ENCODE data around the gene MYT1. TPM values are rescaled to one million over a fixed set of nuclear protein-coding genes. Genes with fewer than 3 reads are reported as not detected.

The MYT1 gene
- total and polyA plus RNA-seq, 2 of the 13 experiments (the other 11 are each of a cell fraction or from before 2014, with no cell fraction given): 0.58 to 2.5 TPM

GRCh38 chr20:64222291-64222735 is 58.1 kb downstream of the MYT1 start (continued):
- TF ChIP-seq, protein P1, sequence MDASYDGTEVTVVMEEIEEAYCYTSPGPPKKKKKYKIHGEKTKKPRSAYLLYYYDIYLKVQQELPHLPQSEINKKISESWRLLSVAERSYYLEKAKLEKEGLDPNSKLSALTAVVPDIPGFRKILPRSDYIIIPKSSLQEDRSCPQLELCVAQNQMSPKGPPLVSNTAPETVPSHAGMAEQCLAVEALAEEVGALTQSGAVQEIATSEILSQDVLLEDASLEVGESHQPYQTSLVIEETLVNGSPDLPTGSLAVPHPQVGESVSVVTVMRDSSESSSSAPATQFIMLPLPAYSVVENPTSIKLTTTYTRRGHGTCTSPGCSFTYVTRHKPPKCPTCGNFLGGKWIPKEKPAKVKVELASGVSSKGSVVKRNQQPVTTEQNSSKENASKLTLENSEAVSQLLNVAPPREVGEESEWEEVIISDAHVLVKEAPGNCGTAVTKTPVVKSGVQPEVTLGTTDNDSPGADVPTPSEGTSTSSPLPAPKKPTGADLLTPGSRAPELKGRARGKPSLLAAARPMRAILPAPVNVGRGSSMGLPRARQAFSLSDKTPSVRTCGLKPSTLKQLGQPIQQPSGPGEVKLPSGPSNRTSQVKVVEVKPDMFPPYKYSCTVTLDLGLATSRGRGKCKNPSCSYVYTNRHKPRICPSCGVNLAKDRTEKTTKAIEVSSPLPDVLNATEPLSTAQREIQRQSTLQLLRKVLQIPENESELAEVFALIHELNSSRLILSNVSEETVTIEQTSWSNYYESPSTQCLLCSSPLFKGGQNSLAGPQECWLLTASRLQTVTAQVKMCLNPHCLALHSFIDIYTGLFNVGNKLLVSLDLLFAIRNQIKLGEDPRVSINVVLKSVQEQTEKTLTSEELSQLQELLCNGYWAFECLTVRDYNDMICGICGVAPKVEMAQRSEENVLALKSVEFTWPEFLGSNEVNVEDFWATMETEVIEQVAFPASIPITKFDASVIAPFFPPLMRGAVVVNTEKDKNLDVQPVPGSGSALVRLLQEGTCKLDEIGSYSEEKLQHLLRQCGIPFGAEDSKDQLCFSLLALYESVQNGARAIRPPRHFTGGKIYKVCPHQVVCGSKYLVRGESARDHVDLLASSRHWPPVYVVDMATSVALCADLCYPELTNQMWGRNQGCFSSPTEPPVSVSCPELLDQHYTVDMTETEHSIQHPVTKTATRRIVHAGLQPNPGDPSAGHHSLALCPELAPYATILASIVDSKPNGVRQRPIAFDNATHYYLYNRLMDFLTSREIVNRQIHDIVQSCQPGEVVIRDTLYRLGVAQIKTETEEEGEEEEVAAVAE (CRISPR knock-in tag; IDR thresholded peaks at IDR 0.05; ENCODE audit: borderline replicate concordance): no peak
- no peak for TF ChIP-seq HDAC6 (IDR thresholded peaks at IDR 0.05; ENCODE audit: low read depth, low read length)
- TF ChIP-seq ZBTB44 (CRISPR knock-in tag; IDR thresholded peaks at IDR 0.05): no peak
- no peak for TF ChIP-seq MYPOP (CRISPR knock-in tag; IDR thresholded peaks at IDR 0.05)
- peak; percentile 52 for TF ChIP-seq FOSL2 (CRISPR knock-in tag; IDR thresholded peaks at IDR 0.05)
- TF ChIP-seq ZSCAN31 (CRISPR knock-in tag; IDR thresholded peaks at IDR 0.05; ENCODE audit: low read depth): no peak
- no peak for TF ChIP-seq ZBED4 (CRISPR knock-in tag; IDR thresholded peaks at IDR 0.05; ENCODE audit: borderline replicate concordance)
- TF ChIP-seq, protein P2, sequence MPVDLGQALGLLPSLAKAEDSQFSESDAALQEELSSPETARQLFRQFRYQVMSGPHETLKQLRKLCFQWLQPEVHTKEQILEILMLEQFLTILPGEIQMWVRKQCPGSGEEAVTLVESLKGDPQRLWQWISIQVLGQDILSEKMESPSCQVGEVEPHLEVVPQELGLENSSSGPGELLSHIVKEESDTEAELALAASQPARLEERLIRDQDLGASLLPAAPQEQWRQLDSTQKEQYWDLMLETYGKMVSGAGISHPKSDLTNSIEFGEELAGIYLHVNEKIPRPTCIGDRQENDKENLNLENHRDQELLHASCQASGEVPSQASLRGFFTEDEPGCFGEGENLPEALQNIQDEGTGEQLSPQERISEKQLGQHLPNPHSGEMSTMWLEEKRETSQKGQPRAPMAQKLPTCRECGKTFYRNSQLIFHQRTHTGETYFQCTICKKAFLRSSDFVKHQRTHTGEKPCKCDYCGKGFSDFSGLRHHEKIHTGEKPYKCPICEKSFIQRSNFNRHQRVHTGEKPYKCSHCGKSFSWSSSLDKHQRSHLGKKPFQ (CRISPR knock-in tag; IDR thresholded peaks at IDR 0.05; ENCODE audit: insufficient replicate concordance): no peak
- peak; percentile 77 for TF ChIP-seq RXRB (CRISPR knock-in tag; IDR thresholded peaks at IDR 0.05; ENCODE audit: borderline replicate concordance)
- TF ChIP-seq ZNF563 (CRISPR knock-in tag; IDR thresholded peaks at IDR 0.05): peak; percentile 12; the same call in 1 of the 2 replicates
- TF ChIP-seq ZFX (CRISPR knock-in tag; IDR thresholded peaks at IDR 0.05; ENCODE audit: low read depth): peak; percentile 23; the same call in 1 of the 2 replicates
- no peak for TF ChIP-seq MTF1 (CRISPR knock-in tag; IDR thresholded peaks at IDR 0.05)
- TF ChIP-seq ZKSCAN5 (CRISPR knock-in tag; IDR thresholded peaks at IDR 0.05): no peak

All from HepG2 (cell line).